Smooth muscle cell (in vitro differentiated cells): ENCODE data around the gene MACC1. TPM values are rescaled to one million over a fixed set of nuclear protein-coding genes. Genes with fewer than 3 reads are reported as not detected.
A peak's percentile ranks its signal among the peaks of the same experiment; 100 is the strongest.

Source experiments
- DNase-seq: peaks from one replicate; lab custom pipeline; 2025; ENCODE audit not compliant: unreplicated experiment; lab: John Stamatoyannopoulos, UW
- H2AFZ ChIP-seq: fragments of 200-600 bp; sonication (generic); 2 replicates; pipeline ENCODE4 v1.6.0; 2016; ENCODE audit warnings: antibody characterized with exemption, low read depth, mild to moderate bottlenecking
- H3F3A ChIP-seq: fragments of 200-600 bp; sonication (generic); 2 replicates; pipeline ENCODE4 v1.6.0; 2017; ENCODE audit warnings: antibody characterized with exemption, low read depth
- H3K27ac ChIP-seq: fragments of 200-600 bp; sonication (generic); 2 replicates; pipeline ENCODE4 v1.5.1; 2016; ENCODE audit warnings: low read depth, mild to moderate bottlenecking
- H3K27me3 ChIP-seq: fragments of 200-600 bp; sonication (generic); 2 replicates; pipeline ENCODE4 v1.6.1; 2016; ENCODE audit warnings: low read depth, mild to moderate bottlenecking
- H3K36me3 ChIP-seq: fragments of 200-600 bp; sonication (generic); 2 replicates; pipeline ENCODE4 v1.5.1; 2016; ENCODE audit warnings: low read depth
- H3K4me1 ChIP-seq: fragments of 200-600 bp; sonication (generic); 2 replicates; pipeline ENCODE4 v1.5.1; 2016; ENCODE audit warnings: low read depth
- H3K4me2 ChIP-seq: fragments of 200-600 bp; sonication (generic); 2 replicates; pipeline ENCODE4 v1.6.0; 2016; ENCODE audit warnings: mild to moderate bottlenecking
- H3K4me3 ChIP-seq: fragments of 200-600 bp; sonication (generic); 2 replicates; pipeline ENCODE4 v1.5.1; 2016; ENCODE audit warnings: mild to moderate bottlenecking
- H3K79me2 ChIP-seq: fragments of 200-600 bp; sonication (generic); 2 replicates; pipeline ENCODE4 v1.6.0; 2016; ENCODE audit warnings: low read depth, mild to moderate bottlenecking
- H3K9ac ChIP-seq: fragments of 200-600 bp; sonication (generic); 2 replicates; pipeline ENCODE4 v1.6.0; 2016; ENCODE audit warnings: low read depth
- H3K9me3 ChIP-seq: fragments of 200-600 bp; sonication (generic); replicated peaks from 2 replicates; pipeline ENCODE4 v1.5.1; 2016; ENCODE audit warnings: low read depth
- H4K20me1 ChIP-seq: fragments of 200-600 bp; sonication (generic); 2 replicates; pipeline ENCODE4 v1.6.0; 2016; ENCODE audit warnings: low read depth
- CTCF ChIP-seq: fragments of 200-600 bp; sonication (generic); IDR thresholded peaks from 2 replicates; pipeline ENCODE4 v1.5.1; 2017; ENCODE audit warnings: borderline replicate concordance, mild to moderate bottlenecking, antibody characterized with exemption; ENCODE audit not compliant: insufficient read depth, poor library complexity, severe bottlenecking
- WGBS: methylation state at CpG from one replicate; pipeline ENCODE4 v1.1.7; 2016; ENCODE audit warnings: low lambda C conversion rate; 5-methylcytosine and 5-hydroxymethylcytosine counted together
- polyA plus RNA-seq: library from polyadenylated mRNA; unstranded; fragments of >200 nt; fragmentation: Nextera tagmentation; extraction: Ambion mirVana; gene quantifications from 2 replicates; pipeline ENCODE4 v1.2.1, GENCODE V29; 2016
- total RNA-seq: library from RNA; depleted of rRNA; stranded (reverse); fragments of >200 nt; gene quantifications from 2 replicates; pipeline ENCODE4 v1.2.3, GENCODE V29; 2014

Gene MACC1
- total and polyA plus RNA-seq, 2 experiments from 2014 or later, result 1.3 TPM; not detected in 1

DNA sequence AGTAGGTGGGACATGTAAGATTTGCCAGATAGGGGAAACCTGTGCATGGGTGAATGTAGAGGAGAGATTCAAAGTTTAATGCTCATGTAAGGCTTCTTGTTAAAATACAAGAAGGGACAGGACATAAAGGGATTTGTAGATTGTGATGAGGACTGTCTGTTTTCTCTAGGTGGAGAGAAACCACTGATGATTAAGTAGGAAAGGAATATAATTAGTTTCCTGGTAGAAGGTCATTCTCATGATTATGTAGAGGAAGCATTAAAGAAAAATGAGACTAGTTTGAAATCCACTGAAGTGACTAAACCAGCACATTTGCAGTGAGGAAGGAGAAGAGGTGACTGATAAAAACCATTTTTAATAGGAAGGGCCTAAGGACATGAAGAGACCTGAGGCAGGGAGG lies 19.6 kb upstream of the MACC1 start:
- Histone ChIP-seq H3K4me3 (no peak overlapping the region), H3K27me3 (no peaks in the 10 kb centered on the region), H3K27ac (peak overlapping the region; percentile 78), H3K79me2 (no peaks in the 10 kb centered on the region), H2AFZ (no peak overlapping the region), H3K4me2 (no peak overlapping the region), H3K9ac (no peak overlapping the region), H3K9me3 (no peaks in the 10 kb centered on the region), H4K20me1 (no peaks in the 10 kb centered on the region), H3K4me1 (peaks cover 4% of the 10 kb centered on the region), H3K36me3 (no peaks in the 10 kb centered on the region), H3F3A (no peaks in the 10 kb centered on the region)
- no peak for TF ChIP-seq CTCF
- no peak for DNase-seq

DNA sequence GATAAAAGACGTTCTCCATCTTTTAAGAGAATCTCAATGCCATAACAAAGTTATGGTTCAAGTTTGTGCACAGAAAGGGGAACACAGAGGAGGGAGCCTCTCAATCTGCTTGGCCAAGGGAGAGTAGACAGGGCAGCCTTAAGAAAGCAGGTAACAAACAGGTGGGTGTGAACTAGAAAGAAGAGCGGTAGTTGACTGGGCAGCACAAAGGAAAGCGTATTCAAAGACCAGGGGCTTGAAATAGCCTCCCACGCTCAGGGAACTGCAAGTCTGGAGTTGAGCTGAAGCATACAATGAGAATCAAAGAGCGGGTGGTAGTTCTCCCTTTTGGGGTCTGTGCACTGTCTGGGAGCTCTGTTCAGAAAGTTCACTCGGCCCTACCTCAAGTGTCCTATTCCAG lies 18.9 kb upstream of the MACC1 start:
- no peak for DNase-seq
- Histone ChIP-seq H3K4me3 (no peak overlapping the region), H3K79me2 (no peaks in the 10 kb centered on the region), H3K4me1 (peaks cover 4% of the 10 kb centered on the region), H3K9ac (no peak overlapping the region), H3K27ac (peak overlapping the region; percentile 78), H3K36me3 (no peaks in the 10 kb centered on the region), H3K4me2 (no peak overlapping the region), H3K27me3 (no peaks in the 10 kb centered on the region), H4K20me1 (no peaks in the 10 kb centered on the region), H3K9me3 (no peaks in the 10 kb centered on the region), H2AFZ (no peak overlapping the region), H3F3A (no peaks in the 10 kb centered on the region)
- 94% methylated on average over 6 of the region's 6 CpGs for WGBS
- TF ChIP-seq CTCF, result no peak

DNA sequence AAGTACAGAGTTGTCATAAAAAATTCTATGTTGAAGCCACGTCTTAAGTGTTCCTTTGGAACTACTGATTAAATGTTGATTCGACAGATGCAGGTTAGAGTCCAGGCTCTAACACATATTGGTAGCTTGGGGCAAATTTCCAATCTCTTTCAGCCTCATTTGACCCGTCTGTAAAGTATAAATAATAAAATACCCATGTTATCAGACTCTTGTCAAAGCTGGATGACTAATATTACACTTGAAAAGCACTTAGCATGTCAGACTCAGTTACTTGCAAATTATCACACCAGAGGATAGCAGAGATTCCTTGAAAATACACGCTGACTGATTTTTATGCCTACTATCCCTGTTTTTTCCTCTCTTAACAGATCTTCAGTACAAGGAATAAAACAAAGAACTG lies 18.1 kb upstream of the MACC1 start:
- Histone ChIP-seq H4K20me1 (no peaks in the 10 kb centered on the region), H3K4me2 (no peak overlapping the region), H2AFZ (no peak overlapping the region), H3K36me3 (no peaks in the 10 kb centered on the region), H3K4me3 (no peak overlapping the region), H3K9me3 (no peaks in the 10 kb centered on the region), H3F3A (no peaks in the 10 kb centered on the region), H3K9ac (no peak overlapping the region), H3K27ac (no peak overlapping the region), H3K79me2 (no peaks in the 10 kb centered on the region), H3K27me3 (no peaks in the 10 kb centered on the region), H3K4me1 (peaks cover 4% of the 10 kb centered on the region)
- WGBS, result 65% methylated on average over 4 of the region's 4 CpGs
- TF ChIP-seq CTCF, result no peak
- no peak for DNase-seq

DNA sequence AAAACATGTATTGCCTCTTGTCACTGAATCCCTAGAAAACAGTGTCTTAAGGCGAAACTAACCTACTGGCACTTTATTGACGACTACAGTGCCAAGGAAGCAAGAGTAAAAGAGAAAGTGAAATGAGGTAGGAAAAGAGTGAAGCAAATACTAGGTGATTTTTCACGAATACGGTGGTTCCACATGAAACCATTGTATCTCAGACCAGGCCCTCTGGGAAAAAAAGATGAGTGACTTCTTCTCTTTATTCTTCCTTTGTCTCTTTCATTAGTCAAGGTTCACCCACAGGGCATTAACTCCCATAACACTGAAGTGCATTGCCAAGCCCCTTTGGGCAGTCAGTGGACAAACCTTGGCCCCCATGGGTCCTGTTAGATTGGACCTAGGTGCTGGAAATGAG lies 16.2 kb upstream of the MACC1 start:
- H3K79me2 ChIP-seq, result no peaks in the 10 kb centered on the region
- no peaks in the 10 kb centered on the region for H3K9me3 ChIP-seq
- no peaks in the 10 kb centered on the region for H3K4me1 ChIP-seq
- H3F3A ChIP-seq, result no peaks in the 10 kb centered on the region
- H3K27ac ChIP-seq, result no peak overlapping the region
- 95% methylated on average over 4 of the region's 4 CpGs for WGBS
- no peak overlapping the region for H3K4me3 ChIP-seq
- H2AFZ ChIP-seq, result no peak overlapping the region
- no peaks in the 10 kb centered on the region for H3K36me3 ChIP-seq
- no peaks in the 10 kb centered on the region for H4K20me1 ChIP-seq
- TF ChIP-seq CTCF, result no peak
- no peaks in the 10 kb centered on the region for H3K27me3 ChIP-seq
- no peak for DNase-seq
- no peak overlapping the region for H3K4me2 ChIP-seq
- no peak overlapping the region for H3K9ac ChIP-seq
